GM18505 (cell line): ENCODE measurements around the gene TMEFF1.

Source experiments
- ATAC-seq: cut with Tn5 transposase; IDR thresholded peaks from one replicate; pipeline ENCODE4 v1.9.1; 2021; ENCODE audit not compliant: unreplicated experiment
- POLR2A ChIP-seq: IDR thresholded peaks from 4 replicates; pipeline ENCODE4 v1.6.1; 2011; ENCODE audit warnings: borderline replicate concordance; ENCODE audit not compliant: insufficient read depth, insufficient read length; ENCODE audit errors: extremely low read depth

Gene TMEFF1

DNA sequence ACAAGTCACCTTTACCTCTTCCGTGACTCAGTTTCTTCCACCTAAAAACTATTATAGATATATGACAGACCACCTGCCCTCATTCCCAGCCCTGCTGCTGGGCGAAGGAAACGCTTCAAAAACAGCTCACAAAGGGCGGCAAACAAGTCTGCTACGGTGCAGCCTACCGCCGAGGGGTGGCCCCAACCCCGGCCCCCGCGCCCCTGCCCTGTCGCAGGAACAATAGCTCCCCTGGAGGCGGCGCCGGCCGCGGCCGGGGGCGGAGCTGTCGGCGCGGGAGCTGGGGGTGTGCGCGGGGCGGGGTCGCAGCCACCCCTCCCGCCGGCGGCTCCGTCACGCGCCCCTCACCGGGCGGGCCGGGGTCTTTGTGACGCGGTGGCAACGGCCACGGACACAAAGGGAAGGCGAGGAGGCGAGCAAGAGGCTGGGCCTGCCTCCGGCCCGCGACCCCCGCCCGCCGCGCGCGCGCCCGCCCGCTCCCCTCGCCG, at the start of gene TMEFF1:
TMEFF1 (plus strand) TSS at position 362 of the 488 bp plus-strand sequence. CDS start 396 bp downstream, outside the sequence.
- TF ChIP-seq POLR2A = no peak
- ATAC-seq = peak; percentile 56

DNA sequence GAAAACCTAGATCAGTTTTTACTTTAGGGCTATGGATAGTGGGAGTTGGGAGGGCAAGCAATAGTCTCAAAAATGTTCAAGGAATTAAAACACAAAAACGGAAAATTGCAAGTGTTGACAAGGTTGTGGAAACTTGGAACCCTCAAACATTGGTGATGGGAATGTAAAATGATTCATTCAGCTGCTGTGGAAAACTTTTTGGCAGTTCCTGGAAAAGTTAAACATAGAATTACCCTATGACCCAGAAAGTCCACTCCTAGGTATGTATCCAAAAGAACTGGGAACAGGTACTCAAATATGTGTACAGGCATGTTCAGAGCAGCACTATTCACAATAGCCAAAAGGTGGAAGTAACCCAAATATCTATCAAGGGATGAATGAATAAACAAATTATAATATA, 47.2 kb upstream of the TMEFF1 start:
- ATAC-seq = no peak
- TF ChIP-seq POLR2A = no peak

GRCh38 chr9:100426189-100426529, 46.8 kb upstream of the TMEFF1 start:
- no peak for TF ChIP-seq POLR2A
- no peak for ATAC-seq

DNA sequence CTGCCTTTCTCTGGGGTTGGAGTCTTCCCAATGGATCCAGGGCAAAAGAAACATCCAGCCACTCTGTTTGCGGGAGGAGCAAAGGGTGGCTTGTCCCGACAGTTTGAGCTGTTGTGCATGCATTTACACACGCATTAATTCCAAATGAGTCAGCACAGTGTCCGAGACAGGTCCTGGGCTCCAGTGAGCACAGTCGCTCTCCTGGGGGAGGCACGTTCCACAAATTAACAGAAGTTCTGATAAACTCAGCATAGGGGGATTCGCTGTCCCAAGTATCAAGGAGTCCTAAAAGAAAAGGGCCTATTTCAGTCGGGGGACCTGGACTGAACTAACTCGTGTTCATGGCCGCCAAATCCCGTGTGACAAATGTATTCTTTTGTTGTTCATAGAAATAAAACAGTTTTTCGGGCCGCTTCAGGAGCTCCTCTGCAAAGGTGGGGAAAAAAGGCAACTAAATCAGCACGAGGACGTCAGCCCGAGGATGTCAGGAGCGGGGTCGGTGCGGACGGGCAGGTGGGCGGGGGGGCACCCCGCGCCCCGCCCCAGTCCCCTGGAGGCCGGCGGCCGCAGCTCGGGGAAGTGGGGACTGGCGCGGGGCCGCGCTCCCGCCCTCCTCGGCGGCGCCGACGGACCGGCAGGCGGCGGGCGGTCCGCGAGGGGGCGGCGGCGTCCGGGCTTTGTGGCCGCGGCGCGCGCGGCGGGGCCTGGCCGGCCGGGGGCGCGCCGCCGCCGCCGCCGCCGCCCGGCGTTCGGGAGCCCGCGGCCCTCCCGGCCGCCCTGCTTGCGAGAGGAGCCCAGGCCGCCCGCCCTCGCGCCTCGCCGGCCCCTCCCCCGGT, 46.2 kb upstream of the TMEFF1 start, which contains the start of gene MSANTD3:
MSANTD3 (plus strand) TSS at position 614 of the 836 bp plus-strand sequence. CDS start 14,796 bp downstream, outside the sequence.
- no peak for TF ChIP-seq POLR2A
- ATAC-seq = peak; percentile 86

DNA sequence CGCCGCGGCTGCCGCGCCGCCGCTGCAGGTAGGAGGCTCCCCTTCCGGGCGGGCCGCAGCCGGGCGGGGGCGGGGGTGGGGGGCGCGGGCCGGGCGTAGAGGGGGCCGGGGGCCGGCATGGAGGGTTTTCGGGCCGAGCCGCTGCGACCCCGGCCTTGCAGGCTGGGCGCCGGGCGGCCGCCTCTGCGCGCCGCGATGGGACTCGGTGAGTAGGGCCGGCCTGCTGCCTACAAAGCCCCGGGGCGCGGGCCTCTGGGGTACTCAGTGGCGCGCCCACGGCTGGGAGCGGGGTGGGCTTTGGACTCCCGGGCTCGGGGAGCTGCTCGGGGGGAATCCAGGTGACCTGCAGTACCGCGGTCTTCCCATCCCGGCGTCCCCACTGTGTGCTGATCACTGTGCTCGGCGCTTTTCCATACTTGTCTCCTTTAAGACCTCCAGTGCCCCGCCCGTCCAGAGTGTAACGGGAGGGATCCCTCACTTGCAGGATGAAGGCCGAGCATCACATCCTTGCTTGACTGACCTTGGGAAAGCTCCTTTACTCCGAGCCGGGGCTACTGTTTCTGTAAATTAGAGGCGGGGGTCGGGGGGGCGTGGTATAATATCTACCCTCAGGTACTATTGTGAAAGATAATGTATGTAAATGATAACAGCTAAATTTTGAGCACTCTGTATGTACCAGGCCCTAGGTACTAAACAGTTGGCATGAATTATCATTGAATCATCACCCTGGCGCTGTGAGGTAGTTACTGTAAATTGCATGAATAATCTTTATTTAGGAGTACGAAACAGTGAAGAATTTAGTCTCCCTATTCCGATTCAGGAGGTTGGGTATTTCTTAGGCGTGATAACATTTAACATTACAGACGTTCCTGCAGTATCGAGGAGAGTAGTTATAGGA, 45.3 kb upstream of the TMEFF1 start:
- ATAC-seq = peak; percentile 50
- TF ChIP-seq POLR2A = no peak

- no peak for ATAC-seq
- no peak for TF ChIP-seq POLR2A
Measured at GRCh38 chr9:100428871-100429654, 43.9 kb upstream of the TMEFF1 start.

- no peak for ATAC-seq
- TF ChIP-seq POLR2A = no peak
Measured at GRCh38 chr9:100430286-100430940, 42.5 kb upstream of the TMEFF1 start.

DNA sequence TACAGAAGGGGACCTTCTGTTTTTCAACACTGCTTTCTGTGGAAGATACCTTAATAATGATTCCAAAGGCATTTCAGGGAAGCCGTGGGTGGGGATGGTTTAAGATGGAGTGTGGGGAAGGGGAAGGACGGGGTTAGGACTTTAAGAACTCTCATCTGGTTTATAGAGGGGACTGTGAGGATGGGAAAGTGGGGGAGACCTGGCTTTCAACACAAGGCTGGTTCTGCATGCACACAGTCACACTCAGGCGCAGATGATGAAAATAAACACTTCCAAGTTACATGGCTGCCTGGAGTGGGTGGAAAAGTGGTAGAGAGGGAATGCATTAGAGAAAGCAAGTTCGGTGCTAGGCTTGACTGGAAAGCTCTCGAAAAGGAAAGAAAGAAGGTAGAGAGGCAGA, 41.1 kb upstream of the TMEFF1 start:
- TF ChIP-seq POLR2A = no peak
- ATAC-seq = no peak

GRCh38 chr9:100432736-100433135, 40.2 kb upstream of the TMEFF1 start:
- ATAC-seq = no peak
- TF ChIP-seq POLR2A = no peak

DNA sequence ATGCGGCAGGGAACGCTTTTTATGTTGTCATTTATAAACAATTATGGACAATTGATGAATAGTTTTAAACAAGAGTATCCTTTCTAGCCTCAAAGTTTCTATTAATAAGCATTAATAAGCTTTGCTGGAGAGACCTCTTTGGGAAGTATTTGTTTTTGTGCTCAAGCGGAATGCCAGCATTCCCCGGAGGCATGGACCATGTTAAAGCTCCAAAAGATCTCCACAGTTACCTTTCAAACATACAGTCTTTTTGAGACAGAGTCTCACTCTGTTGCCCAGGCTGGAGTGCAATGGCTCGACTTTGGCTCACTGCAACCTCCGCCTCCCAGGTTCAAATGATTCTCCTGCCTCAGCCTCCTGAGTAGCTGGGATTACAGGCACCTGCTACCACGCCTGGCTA, 36.4 kb upstream of the TMEFF1 start:
- no peak for TF ChIP-seq POLR2A
- ATAC-seq = no peak

DNA sequence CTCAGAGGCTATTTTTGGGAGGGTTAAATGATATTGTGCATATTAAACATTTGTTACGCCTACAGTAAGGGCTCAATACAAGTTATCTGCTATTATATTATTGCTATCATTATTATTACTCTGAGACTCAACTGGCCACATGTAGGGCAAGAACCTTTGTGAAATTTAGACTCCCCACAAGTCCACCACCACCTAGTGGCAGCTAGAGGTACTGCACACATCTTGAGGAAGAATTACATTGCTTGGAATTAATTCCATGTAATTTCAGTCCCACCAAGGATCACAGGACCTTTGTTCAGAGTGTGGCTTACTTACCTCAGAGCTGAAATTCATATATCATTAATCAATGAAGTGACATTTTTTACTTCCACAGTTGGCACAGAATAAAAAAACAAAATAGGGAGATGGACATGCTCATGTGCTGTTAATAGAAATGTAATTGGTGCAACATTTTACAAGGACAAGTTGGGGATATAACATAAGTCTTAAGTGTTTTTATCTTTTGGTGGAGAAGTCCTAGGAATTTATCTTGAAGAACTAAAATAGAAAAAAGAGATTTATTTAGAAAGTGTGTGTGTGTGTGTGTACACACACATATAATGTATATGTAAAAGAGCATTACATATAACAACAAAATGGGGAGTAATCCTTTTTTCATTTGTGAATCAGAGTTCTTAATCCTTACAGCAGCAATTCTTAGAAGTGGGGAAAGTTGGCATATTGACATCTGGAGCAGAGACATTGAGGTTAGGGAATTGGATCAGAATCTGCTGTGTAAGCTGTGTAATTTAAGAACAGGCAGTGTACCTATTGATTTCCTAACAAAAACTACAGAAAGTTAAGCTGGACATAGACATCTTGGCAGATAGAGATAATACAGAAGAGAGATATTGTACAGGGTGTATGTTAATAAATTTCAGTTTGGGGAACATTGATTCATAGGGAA, 34.8 kb upstream of the TMEFF1 start:
- no peak for TF ChIP-seq POLR2A
- ATAC-seq = peak; percentile 50
